ENCODE results near the gene CHCHD10.

DNA sequence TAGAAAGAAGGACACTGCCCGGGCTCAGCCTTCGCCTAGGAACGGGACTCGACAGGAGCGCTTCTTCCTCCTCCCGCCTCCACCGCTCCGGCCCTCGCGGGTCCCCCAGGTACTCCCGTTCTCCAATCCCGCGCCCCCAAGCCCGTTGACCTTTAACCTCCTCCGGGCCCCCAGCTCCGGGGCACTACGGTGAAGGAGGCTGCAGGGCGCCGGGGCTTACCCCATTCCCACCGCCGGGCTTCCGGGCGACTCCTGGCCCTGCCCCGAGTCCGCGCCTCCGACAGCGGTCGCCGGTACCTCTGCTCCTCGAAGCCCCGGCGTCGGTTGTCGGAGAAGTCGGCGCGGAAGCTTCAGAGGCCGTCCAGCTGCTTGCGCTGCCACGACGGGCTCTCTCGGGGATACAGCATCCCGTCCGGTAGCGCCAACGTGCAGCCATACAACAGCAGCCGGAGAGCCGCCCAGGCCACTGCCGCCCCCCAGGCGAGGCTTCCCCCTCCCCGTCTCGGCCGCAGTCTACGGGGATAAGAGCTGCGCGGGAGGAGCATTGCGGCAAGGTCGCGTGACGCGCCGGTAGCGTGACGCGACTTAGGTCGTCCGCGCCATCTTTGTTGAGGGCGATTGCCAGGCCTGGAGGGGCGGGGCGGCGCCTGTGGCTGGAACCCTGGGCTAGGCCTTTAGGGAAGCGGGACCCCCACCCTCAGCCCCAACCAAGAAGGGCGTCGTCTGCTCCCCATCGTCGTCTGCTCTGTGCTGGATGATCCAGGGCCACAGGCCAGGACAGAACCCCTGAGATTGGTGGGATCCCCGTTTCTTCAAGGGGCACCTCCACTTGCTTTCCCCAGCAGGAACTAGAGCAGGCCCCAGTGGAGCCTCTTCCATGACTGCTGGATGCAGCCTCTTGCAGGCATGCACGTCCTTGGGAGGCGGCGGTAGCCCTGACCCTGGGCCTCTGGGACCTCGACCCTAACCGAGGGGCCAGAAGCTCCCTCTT, 50.7 kb downstream of the CHCHD10 start:
- TF ChIP-seq EZH2 (IDR thresholded peaks at IDR 0.05; ENCODE audit: insufficient read depth, poor library complexity, severe bottlenecking): no peak
- no peak for TF ChIP-seq EZH2phosphoT487 (IDR thresholded peaks at IDR 0.05; ENCODE audit: insufficient read depth, low read depth)

Data from GM23248 (cell line).